T47D (cell line): ENCODE data around the gene MFNG.

Source experiments
- DNase-seq, 2 experiments: peaks; one replicate each; pipeline versions ENCODE4 v3.0.0 to v3.0.0-alpha.2; 2011 to 2012; ENCODE audit warnings: low read depth in 1 of 2, low spot score in 1 of 2
- JUND ChIP-seq: IDR thresholded peaks from 2 replicates; pipeline ENCODE4 v1.6.1; 2012; ENCODE audit warnings: low read depth
- in situ Hi-C: cut with HindIII; loops from 2 replicates; pipeline ENCODE4 v1.10.0; 2016; ENCODE audit warnings: low sequenced_read_pairs, low pct_unique_long_range_greater_than_20kb

MFNG gene

GRCh38 chr22:37497062-37497599 is 10.9 kb upstream of the MFNG start:
- in situ Hi-C loops, result no loop called here
- TF ChIP-seq JUND, result no peak
- no peak for DNase-seq

- TF ChIP-seq JUND, result no peak
- no peak for DNase-seq
Observed at GRCh38 chr22:37496651-37497050, 10.5 kb upstream of the MFNG start.

DNA sequence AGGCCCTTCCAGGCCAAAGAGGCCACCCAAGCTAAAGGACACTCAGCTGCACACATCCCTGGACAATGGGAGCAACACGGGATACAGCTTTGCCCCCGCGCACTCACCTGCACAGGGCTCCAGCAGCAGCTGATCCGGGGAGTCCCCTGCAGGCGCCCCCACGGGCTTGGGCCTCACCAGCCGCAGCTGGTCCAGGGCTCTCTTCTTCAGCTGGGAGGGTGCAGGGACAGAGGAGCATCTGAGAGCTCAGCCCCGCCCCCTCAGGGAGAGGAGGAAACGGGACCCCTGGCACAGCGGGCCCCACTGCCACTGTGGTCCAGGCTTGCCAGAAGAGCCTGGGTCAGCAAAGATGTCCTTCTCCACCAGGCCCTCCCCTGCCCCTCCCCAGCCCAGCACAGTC is 7.8 kb upstream of the MFNG start:
- in situ Hi-C loops, result no loop called here
- no peak for DNase-seq
- no peak for TF ChIP-seq JUND

More at GRCh38 chr22:37496651-37497050, 10.5 kb upstream of the MFNG start:
- in situ Hi-C loops, result no loop called here

GRCh38 chr22:37492428-37493344 is 6.5 kb upstream of the MFNG start:
- peak; percentile 47 to 58 for DNase-seq
- TF ChIP-seq JUND, result no peak
- in situ Hi-C loops, result no loop called here

DNA sequence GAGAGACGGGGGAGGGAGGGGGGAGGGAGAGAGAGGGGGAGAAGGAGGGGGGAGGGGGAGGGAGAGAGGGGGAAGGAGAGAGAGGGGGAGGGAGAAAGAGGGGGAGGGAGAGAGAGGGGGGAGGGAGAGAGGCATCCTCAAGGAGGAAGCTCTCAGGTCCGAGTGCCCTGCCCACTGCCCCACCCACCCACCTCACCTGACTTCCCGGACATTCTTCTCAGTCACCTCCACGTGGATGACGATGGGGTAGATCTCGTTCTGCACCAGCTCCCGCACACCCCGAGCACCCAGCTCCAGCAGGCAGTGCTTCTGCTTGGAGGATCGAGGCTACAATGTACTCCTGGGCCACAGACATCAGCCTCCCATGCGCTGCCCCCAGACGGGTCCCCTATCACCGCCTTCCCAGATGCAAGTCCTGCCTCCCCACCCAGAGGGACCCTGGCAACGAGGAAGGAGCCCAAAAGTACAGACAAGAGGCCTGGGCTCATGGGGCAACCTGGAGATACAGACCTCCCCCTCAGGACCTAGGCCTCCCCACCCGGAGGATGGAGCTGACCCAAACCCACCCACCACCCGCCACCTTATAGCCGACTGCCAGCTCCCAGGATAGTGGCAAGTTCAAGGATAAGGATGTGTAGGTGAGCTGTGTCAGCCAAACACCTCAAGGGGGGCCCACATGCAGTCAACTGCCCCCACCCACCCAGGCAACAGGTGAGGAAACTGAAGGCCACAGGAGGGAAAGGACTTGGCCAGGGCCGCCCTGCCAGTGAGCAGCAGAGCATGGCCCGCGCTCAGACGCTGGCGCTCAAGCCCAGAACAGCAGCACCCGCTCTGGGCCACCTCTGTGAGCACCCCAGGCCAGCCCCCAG is 5.6 kb upstream of the MFNG start:
- DNase-seq, result no peak
- in situ Hi-C loops, result no loop called here
- no peak for TF ChIP-seq JUND

DNA sequence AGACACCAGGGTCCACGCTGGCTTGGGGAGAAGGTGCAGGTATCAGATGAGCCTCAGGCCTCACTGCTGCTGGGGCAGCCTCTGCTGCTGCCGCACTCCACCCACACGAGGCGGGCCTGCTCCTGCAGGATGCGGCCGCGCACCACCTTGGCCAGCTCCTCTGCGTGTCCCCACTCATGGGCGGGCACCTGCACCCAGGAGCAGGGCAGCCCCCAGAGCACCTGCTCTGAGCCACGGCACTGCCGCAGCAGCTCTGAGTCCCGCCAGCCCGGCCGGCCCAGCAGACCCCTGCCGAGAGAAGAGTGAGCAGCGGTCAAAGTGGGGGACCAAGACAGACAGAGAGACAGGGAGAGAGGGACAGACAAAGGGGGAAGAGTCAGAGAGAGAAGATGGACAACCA is 4.9 kb upstream of the MFNG start:
- TF ChIP-seq JUND, result no peak
- DNase-seq, result no peak
- in situ Hi-C loops, result no loop called here

DNA sequence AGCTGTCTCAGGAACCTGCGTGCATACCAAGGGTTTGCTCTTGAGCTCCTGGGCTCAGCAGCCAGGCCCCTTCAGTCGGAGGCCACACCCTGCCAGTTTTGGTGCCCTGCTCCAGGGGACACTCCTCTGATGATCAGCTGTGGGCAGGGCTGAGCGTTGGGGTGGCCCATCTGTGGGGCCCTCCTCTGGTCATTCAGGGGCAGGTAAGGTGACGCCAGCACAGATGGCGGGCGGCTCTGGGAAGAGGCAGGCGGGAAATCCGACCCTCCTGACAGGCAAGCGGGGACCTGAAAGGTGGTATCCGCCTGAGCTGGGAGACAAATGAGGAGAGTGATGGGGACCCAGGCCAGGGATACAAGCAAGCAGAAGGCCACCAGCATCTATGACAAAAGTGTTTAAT is 3.8 kb upstream of the MFNG start:
- no peak for DNase-seq

GRCh38 chr22:37488337-37489135 is 2.4 kb upstream of the MFNG start:
- no peak for DNase-seq
- no peak for TF ChIP-seq JUND
- in situ Hi-C loops, result no loop called here

More for the DNA sequence above, 3.8 kb upstream of the MFNG start:
- TF ChIP-seq JUND, result no peak
- in situ Hi-C loops, result no loop called here

GRCh38 chr22:37487571-37487970 is 1.4 kb upstream of the MFNG start:
- no peak for TF ChIP-seq JUND
- in situ Hi-C loops, result no loop called here
- DNase-seq, result no peak

- no peak for DNase-seq
- in situ Hi-C loops, result no loop called here
- TF ChIP-seq JUND, result no peak
Observed at GRCh38 chr22:37487129-37487528, 945 bp upstream of the MFNG start.

GRCh38 chr22:37485395-37486223 is 575 bp downstream of the MFNG start:
- in situ Hi-C loops, result no loop called here
- TF ChIP-seq JUND, result no peak
- no peak for DNase-seq
